Jurkat, Clone E6-1 (cell line): ENCODE results near the gene OR13A1. TPM values are rescaled to one million over a fixed set of nuclear protein-coding genes. Genes with fewer than 3 reads are reported as not detected.
"Not testable (repeated sequence)": the region's sequence is repeated elsewhere in the genome, so short reads cannot be mapped to it uniquely, and the experiment has no call there.

Experiments
- DNase-seq: peaks from one replicate; pipeline ENCODE4 v3.0.0-alpha.2; 2011; ENCODE audit warnings: low read depth, low spot score
- H3K4me3 ChIP-seq: 2 replicates; pipeline ENCODE4 v1.5.1; 2011; ENCODE audit warnings: mild to moderate bottlenecking, low read length, control low read depth, moderate library complexity
- polyA plus RNA-seq: library from polyadenylated mRNA; unstranded; fragments of >200 nt; gene quantifications from one replicate; pipeline ENCODE4 v1.2.1, GENCODE V29; 2012; ENCODE audit warnings: missing spikeins; ENCODE audit not compliant: insufficient read length, insufficient read depth

OR13A1 gene
- not detected for polyA plus RNA-seq

DNA sequence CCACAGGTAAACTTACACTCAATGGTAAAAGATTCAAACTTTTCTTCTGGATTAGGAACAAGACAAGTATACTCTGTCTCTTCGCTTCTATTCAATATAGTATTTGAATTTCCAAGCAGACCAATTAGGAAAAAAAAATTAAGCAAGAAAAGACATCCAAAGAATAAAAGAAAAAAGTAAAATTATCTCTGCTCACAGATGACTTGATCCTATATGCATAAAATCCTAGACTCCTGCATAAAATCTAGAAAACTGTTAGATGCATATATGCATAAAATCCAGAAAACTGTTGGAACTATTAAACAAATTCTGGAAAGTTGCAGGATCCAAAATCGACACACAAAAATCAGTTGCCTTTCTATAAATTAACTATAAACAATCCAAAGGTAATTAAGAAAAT is at the start of gene OR13A1:
TSS of gene OR13A1 (minus strand) at position 101 of the 400 bp plus-strand sequence. CDS start 11,186 bp downstream, outside the sequence.
- DNase-seq = no peak
- H3K4me3 ChIP-seq = no peak within 1 kb of the TSS

DNA sequence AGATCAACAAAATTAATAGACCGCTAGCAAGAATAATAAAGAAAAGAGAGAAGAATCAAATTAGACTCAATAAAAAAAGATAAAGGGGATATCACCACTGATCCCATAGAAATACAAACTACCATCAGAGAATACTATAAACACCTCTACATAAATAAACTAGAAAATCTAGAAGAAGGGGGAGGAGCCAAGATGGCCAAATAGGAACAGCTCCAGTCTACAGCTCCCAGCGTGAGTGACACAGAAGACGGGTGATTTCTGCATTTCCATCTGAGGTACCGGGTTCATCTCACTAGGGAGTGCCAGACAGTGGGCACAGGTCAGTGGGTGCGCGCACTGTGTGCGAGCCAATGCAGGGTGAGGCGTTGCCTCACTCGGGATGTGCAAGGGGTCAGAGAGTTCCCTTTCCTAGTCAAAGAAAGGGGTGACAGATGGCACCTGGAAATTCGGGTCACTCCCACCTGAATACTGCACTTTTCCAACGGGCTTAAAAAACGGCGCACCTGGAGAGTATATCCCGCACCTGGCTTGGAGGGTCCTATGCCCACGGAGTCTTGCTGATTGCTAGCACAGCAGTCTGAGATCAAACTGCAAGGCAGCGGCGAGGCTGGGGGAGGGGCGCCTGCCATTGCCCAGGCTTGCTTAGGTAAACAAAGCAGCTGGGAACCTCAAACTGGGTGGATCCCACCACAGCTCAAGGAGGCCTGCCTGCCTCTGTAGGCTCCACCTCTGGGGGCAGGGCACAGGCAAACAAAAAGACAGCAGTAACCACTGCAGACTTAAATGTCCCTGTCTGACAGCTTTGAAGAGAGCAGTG is 46.8 kb upstream of the OR13A1 start:
- DNase-seq = peak; percentile 39
- peak overlapping the region; percentile 18; the same call in 1 of the 2 replicates for H3K4me3 ChIP-seq

GRCh38 chr10:45358961-45359360 is 43.6 kb upstream of the OR13A1 start:
- not testable (repeated sequence) for H3K4me3 ChIP-seq, DNase-seq

DNA sequence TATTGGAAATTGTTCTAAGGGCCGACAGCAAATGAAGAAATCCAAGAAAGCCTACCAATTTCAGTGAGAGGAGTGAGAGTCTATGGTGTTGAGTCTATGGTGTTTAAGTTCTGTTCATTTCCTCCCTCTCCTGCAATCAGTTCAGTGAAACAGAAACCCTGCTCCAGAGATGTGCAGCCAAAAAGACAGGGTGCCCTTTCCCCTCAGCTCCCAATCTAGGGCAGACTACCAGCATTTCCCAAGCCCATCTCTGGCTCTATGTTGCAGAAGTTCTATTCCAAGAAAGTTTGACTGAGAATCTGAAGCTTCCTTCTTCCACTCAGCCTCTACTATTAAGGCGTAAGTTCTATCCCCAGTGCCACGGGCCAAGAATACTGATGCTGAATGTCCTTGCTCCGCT is 40.1 kb upstream of the OR13A1 start:
- DNase-seq = no peak
- H3K4me3 ChIP-seq = no peak overlapping the region

- no peak for DNase-seq
Observed at GRCh38 chr10:45354261-45354660, 38.9 kb upstream of the OR13A1 start.

DNA sequence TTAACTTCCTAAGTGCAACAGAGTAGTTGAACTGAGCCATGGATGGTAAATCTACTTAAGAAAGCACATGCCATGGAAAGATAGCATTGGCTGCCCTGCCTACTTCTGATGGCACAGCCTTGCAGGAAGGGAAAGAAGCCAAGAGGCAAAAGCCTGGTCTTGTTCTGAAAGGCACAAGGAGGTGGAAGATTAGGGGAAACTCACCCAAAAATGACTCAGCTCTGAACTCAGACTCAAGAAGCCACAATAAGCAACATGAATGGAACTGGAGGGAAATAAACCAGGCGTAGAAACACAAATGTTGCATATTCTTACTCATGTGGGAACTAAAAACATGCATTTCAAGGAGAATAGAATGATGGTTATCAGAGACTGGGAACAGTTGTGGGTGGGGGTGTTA is 37.8 kb upstream of the OR13A1 start:
- DNase-seq = no peak
- H3K4me3 ChIP-seq = no peak overlapping the region

More at GRCh38 chr10:45354261-45354660, 38.9 kb upstream of the OR13A1 start:
- no peak overlapping the region for H3K4me3 ChIP-seq

DNA sequence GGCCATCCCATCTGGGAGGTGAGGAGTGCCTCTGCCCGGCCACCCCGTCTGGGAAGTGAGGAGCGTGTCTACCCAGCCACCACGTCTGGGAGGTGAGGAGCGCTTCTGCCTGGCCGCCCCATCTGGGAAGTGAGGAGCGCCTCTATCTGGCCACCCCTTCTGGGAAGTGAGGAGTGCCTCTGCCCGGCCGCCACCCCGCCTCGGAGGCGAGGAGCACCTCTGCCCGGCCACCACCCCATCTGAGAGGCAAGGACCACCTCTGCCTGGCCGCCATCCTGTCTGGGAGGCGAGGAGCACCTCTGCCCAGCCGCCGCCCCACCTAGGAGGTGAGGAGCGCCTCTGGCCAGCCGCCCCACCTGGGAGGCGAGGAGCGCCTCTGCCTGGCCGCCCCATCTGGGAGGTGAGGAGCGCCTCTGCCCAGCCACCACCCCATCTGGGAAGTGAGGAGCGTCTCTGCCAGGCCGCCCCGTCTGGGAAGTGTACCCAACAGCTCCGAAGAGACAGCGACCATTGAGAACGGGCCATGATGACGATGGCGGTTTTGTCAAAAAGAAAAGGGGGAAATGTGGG is 32.9 kb upstream of the OR13A1 start:
- not testable (repeated sequence) for DNase-seq, H3K4me3 ChIP-seq

GRCh38 chr10:45347464-45347863 is 32.1 kb upstream of the OR13A1 start:
- H3K4me3 ChIP-seq = not testable (repeated sequence)

DNA sequence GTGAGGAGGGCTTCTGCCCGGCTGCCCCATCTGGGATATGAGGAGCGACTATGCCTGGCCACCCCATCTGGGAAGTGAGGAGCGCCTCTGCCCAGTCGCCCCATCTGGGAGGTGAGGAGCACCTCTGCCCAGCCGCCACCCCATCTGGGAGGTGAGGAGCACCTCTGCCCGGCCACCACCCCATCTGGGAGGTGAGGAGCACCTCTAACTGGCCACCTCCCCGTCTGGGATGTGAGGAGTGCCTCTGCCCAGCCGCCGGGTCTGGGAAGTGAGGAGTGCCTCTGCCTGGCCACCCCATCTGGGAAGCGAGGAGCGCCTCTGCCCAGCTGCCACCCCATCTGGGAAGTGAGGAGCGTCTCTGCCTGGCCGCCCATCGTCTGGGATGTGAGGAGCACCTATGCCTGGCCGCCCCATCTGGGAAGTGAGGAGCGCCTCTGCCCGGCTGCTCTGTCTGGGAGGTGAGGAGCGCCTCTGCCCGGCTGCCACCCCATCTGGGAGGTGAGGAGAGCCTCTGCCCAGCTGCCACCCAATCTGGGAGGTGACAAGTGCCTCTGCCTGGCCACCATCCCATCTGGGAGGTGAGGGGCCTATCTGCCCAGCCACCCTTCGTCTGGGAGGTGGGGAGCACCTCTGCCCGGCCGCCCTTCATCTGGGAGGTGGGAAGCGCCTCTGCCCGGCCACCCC is 31.4 kb upstream of the OR13A1 start:
- DNase-seq, H3K4me3 ChIP-seq: not testable (repeated sequence)

More at GRCh38 chr10:45347464-45347863, 32.1 kb upstream of the OR13A1 start:
- DNase-seq = not testable (repeated sequence)

DNA sequence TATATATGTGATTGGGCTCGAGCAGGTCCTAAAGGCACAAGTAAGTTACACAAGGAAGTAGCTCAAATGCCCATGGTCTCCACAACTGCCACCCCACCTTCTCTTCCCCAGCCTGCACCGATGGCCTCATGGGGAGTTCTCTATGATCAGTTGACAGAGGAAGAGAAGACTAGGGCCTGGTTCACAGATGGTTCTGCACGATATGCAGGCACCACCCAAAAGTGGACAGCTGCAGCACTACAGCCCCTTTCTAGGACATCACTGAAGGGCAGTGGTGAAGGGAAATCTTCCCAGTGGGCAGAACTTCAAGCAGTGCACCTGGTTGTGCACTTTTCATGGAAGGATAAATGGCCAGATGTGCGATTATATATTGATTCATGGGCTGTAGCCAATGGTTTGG is 25.0 kb upstream of the OR13A1 start:
- H3K4me3 ChIP-seq, DNase-seq: not testable (repeated sequence)

GRCh38 chr10:45339894-45340293 is 24.5 kb upstream of the OR13A1 start:
- no peak for DNase-seq
- no peak overlapping the region for H3K4me3 ChIP-seq

GRCh38 chr10:45331824-45332223 is 16.4 kb upstream of the OR13A1 start:
- not testable (repeated sequence) for H3K4me3 ChIP-seq, DNase-seq

GRCh38 chr10:45326864-45327263 is 11.5 kb upstream of the OR13A1 start:
- not testable (repeated sequence) for H3K4me3 ChIP-seq, DNase-seq

GRCh38 chr10:45325116-45325515 is 9.7 kb upstream of the OR13A1 start:
- H3K4me3 ChIP-seq = no peak overlapping the region

DNA sequence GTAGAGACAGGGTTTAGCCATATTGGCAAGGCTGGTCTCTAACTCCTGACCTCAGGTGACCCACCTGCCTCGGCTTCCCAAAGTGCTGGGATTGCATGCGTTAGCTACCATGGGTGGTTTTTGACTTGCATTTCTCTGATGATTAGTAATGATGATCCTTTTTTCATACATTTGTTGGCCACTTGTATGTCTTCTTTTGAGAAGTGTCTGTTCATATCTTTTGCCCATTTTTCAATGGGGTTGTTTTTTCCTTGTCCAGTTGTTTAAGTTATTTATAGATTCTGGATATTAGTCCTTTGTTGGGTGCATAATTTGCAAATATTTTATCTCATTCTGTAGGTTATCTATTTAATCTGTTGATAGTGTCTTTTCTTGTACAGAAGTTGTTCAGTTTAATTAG is 4.3 kb upstream of the OR13A1 start:
- no peak overlapping the region for H3K4me3 ChIP-seq
- no peak for DNase-seq

More at GRCh38 chr10:45325116-45325515, 9.7 kb upstream of the OR13A1 start:
- DNase-seq = no peak

- DNase-seq = no peak
- no peak overlapping the region for H3K4me3 ChIP-seq
Observed at GRCh38 chr10:45313264-45313873, 2.0 kb downstream of the OR13A1 start.

DNA sequence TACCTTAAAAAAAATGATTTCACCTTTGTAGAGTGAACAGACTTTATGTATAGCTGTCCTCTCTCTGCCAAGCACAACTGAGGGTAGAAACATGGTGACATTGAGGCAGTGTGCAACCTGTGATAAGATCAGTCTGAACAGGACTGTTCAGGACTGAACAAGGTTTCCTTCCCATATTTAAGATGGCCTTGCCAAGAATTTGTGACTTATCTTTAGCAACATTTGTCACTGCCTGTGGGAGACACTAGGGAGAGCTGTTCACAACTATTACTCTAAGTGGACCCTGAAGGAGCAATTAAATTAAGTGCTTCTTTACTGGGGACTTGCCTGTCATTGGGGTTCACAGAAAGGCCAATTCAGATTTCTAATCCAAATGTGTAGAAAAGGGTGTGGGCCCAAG is 6.7 kb downstream of the OR13A1 start:
- no peak overlapping the region for H3K4me3 ChIP-seq
- no peak for DNase-seq

- no peak for DNase-seq
- H3K4me3 ChIP-seq = no peak overlapping the region
Observed at GRCh38 chr10:45302573-45302972, 12.8 kb downstream of the OR13A1 start.

GRCh38 chr10:45298341-45298955 is 17.0 kb downstream of the OR13A1 start:
- H3K4me3 ChIP-seq, DNase-seq: not testable (repeated sequence)
